H9 (cell line): Measurements from ENCODE around the gene GLDC. TPM values are rescaled to one million over a fixed set of nuclear protein-coding genes. Genes with fewer than 3 reads are reported as not detected.

Source experiments
- DNase-seq: peaks from one replicate; pipeline ENCODE4 v3.0.0-alpha.2; 2017
- H2AFZ ChIP-seq: one replicate; pipeline ENCODE4 v1.6.1; 2013; ENCODE audit warnings: mild to moderate bottlenecking, low read length, control low read depth, moderate library complexity
- H2AK5ac ChIP-seq: 2 replicates; pipeline ENCODE4 v1.6.1; 2013; ENCODE audit warnings: low read length, control low read depth, mixed read lengths; ENCODE audit not compliant: insufficient read length
- H2BK120ac ChIP-seq: one replicate; pipeline ENCODE4 v1.6.1; 2013; ENCODE audit warnings: low read depth, mild to moderate bottlenecking, low read length, control low read depth, inconsistent platforms; ENCODE audit not compliant: poor library complexity, severe bottlenecking
- H2BK12ac ChIP-seq: 2 replicates; pipeline ENCODE4 v1.6.1; 2013; ENCODE audit warnings: low read length, control low read depth, mixed read lengths, low read depth; ENCODE audit not compliant: insufficient read length
- H2BK15ac ChIP-seq: 2 replicates; pipeline ENCODE4 v1.6.1; 2013; ENCODE audit warnings: low read depth, low read length, control low read depth
- H2BK20ac ChIP-seq: one replicate; pipeline ENCODE4 v1.6.1; 2013; ENCODE audit warnings: low read depth, mild to moderate bottlenecking, low read length, control low read depth, inconsistent platforms; ENCODE audit not compliant: poor library complexity, severe bottlenecking
- H2BK5ac ChIP-seq: 2 replicates; pipeline ENCODE4 v1.6.1; 2013; ENCODE audit warnings: low read length, control low read depth, mixed read lengths; ENCODE audit not compliant: insufficient read length
- H3K14ac ChIP-seq: 2 replicates; pipeline ENCODE4 v1.6.1; 2013; ENCODE audit warnings: low read length, control low read depth; ENCODE audit not compliant: insufficient read depth
- H3K18ac ChIP-seq: 2 replicates; pipeline ENCODE4 v1.6.1; 2013; ENCODE audit warnings: low read depth, mild to moderate bottlenecking, mixed read lengths, low read length, control low read depth; ENCODE audit not compliant: insufficient read length
- H3K23ac ChIP-seq: 2 replicates; pipeline ENCODE4 v1.6.1; 2013; ENCODE audit warnings: low read length, control low read depth, mixed read lengths, low read depth; ENCODE audit not compliant: insufficient read length
- H3K23me2 ChIP-seq: 2 replicates; pipeline ENCODE4 v1.6.1; 2013; ENCODE audit warnings: low read depth, mild to moderate bottlenecking, mixed read lengths, low read length, control low read depth; ENCODE audit not compliant: insufficient read length, poor library complexity, severe bottlenecking
- H3K27ac ChIP-seq: 2 replicates; pipeline ENCODE4 v1.5.1; 2013; ENCODE audit warnings: low read length, control low read depth, mixed read lengths, low read depth; ENCODE audit not compliant: insufficient read length
- H3K27me3 ChIP-seq: 2 replicates; pipeline ENCODE4 v1.6.1; 2013; ENCODE audit warnings: low read length, control low read depth, inconsistent platforms; ENCODE audit not compliant: insufficient read depth
- H3K4ac ChIP-seq: 2 replicates; pipeline ENCODE4 v1.6.1; 2013; ENCODE audit warnings: low read depth, mild to moderate bottlenecking, control low read depth, inconsistent platforms, low read length, moderate library complexity
- H3K4me1 ChIP-seq: 2 replicates; pipeline ENCODE4 v1.6.1; 2013; ENCODE audit warnings: low read length, control low read depth, inconsistent platforms; ENCODE audit not compliant: insufficient read depth
- H3K4me2 ChIP-seq: 2 replicates; pipeline ENCODE4 v1.6.1; 2013; ENCODE audit warnings: low read length, control low read depth, mixed read lengths; ENCODE audit not compliant: insufficient read length, insufficient read depth
- H3K56ac ChIP-seq: 2 replicates; pipeline ENCODE4 v1.6.1; 2013; ENCODE audit warnings: low read depth, mild to moderate bottlenecking, mixed read lengths, low read length, control low read depth; ENCODE audit not compliant: insufficient read length
- H3K79me1 ChIP-seq: 2 replicates; pipeline ENCODE4 v1.6.1; 2013; ENCODE audit warnings: low read depth, mild to moderate bottlenecking, moderate library complexity, low read length, control low read depth, inconsistent platforms; ENCODE audit not compliant: insufficient read depth, poor library complexity, severe bottlenecking
- H3K79me2 ChIP-seq: 2 replicates; pipeline ENCODE4 v1.6.1; 2013; ENCODE audit warnings: low read length, control low read depth, inconsistent platforms; ENCODE audit not compliant: insufficient read depth
- H3K9ac ChIP-seq: 2 replicates; pipeline ENCODE4 v1.6.1; 2013; ENCODE audit warnings: low read length, control low read depth, mixed read lengths; ENCODE audit not compliant: insufficient read length; ENCODE audit errors: extremely low read depth
- H3K9me3 ChIP-seq: one replicate; pipeline ENCODE4 v1.6.1; 2013; ENCODE audit warnings: low read depth, low read length, inconsistent platforms; ENCODE audit not compliant: control insufficient read depth
- H3T11ph ChIP-seq: one replicate; pipeline ENCODE4 v1.6.1; 2013; ENCODE audit warnings: mild to moderate bottlenecking, low read length, control low read depth, inconsistent platforms
- H4K20me1 ChIP-seq: one replicate; pipeline ENCODE4 v1.6.1; 2013; ENCODE audit not compliant: control insufficient read depth, insufficient read length, insufficient read depth
- H4K5ac ChIP-seq: 2 replicates; pipeline ENCODE4 v1.6.1; 2013; ENCODE audit warnings: low read depth, mild to moderate bottlenecking, mixed read lengths, low read length, control low read depth; ENCODE audit not compliant: insufficient read length
- H4K8ac ChIP-seq: replicated peaks from 2 replicates; pipeline ENCODE4 v1.6.1; 2013; ENCODE audit warnings: low read length, control low read depth, mixed read lengths, low read depth; ENCODE audit not compliant: insufficient read length
- H4K91ac ChIP-seq: 2 replicates; pipeline ENCODE4 v1.6.1; 2013; ENCODE audit warnings: low read depth, mild to moderate bottlenecking, moderate library complexity, mixed read lengths, low read length, control low read depth; ENCODE audit not compliant: insufficient read length
- H3K27ac Mint-ChIP-seq, 3 experiments: 2 replicates in 2 of 3; 3 replicates in 1 of 3; pipeline ENCODE4 v1.8.0; 2020 to 2021; ENCODE audit warnings: mixed read lengths in 3 of 3, mild to moderate bottlenecking in 1 of 3, moderate library complexity in 1 of 3
- H3K27me3 Mint-ChIP-seq: 2 replicates; pipeline ENCODE4 v1.8.0; 2021; ENCODE audit warnings: low read depth, mild to moderate bottlenecking, moderate library complexity, mixed read lengths
- H3K36me3 Mint-ChIP-seq, 3 experiments: 2 replicates in 2 of 3; 3 replicates in 1 of 3; pipeline ENCODE4 v1.8.0; 2020 to 2021; ENCODE audit warnings: low read depth in 3 of 3, mixed read lengths in 3 of 3; ENCODE audit not compliant: insufficient read depth in 1 of 3
- H3K4me1 Mint-ChIP-seq, 2 experiments: 2 replicates each; pipeline ENCODE4 v1.8.0; 2020; ENCODE audit warnings: mixed read lengths in 2 of 2
- H3K4me3 Mint-ChIP-seq, 2 experiments: 2 replicates in 1 of 2; 3 replicates in 1 of 2; pipeline ENCODE4 v1.8.0; 2020 to 2021; ENCODE audit warnings: mild to moderate bottlenecking in 2 of 2, mixed read lengths in 2 of 2, moderate library complexity in 1 of 2
- H3K9me3 Mint-ChIP-seq, 2 experiments: 2 replicates in 1 of 2; 3 replicates in 1 of 2; pipeline ENCODE4 v1.8.0; 2020; ENCODE audit warnings: mild to moderate bottlenecking in 2 of 2, mixed read lengths in 2 of 2, moderate library complexity in 1 of 2
- CTCF ChIP-seq: fragments of 200-600 bp; sonication (generic); conservative IDR thresholded peaks from 3 replicates; pipeline ENCODE4 v1.8.0; 2021; ENCODE audit warnings: antibody characterized with exemption, mild to moderate bottlenecking
- WGBS: extraction: QIAGEN DNeasy Blood & Tissue Kit; methylation state at CpG from one replicate; pipeline ENCODE4 v1.1.7; 2013; ENCODE audit warnings: missing lambda C conversion rate, low lambda C conversion rate, mixed read lengths; ENCODE audit not compliant: insufficient read length; ENCODE audit errors: extremely low coverage; 5-methylcytosine and 5-hydroxymethylcytosine counted together
- total RNA-seq: library from RNA; stranded (reverse); gene quantifications from 2 replicates; pipeline ENCODE4 v1.2.1, GENCODE V29; 2021

GLDC gene
- total RNA-seq, 1 experiment from 2014 or later, result 74.4 TPM

GRCh38 chr9:6639622-6640021, 5.9 kb downstream of the GLDC start:
- Histone ChIP-seq H3K79me1 (peaks cover 11% of the 10 kb centered on the region), H4K20me1 (no peaks in the 10 kb centered on the region), H2AK5ac (no peak overlapping the region), H3K4me1 (0 out of 2 replicates have a peak, but pooled peaks cover 2% of the 10 kb centered on the region), H3K4me2 (no peak overlapping the region), H4K8ac (no peak overlapping the region), H3K56ac (no peak overlapping the region), H3K4ac (no peak overlapping the region), H2BK120ac (no peak overlapping the region), H2AFZ (no peak overlapping the region), H2BK20ac (no peak overlapping the region), H2BK15ac (no peak overlapping the region), H4K5ac (no peak overlapping the region), H2BK5ac (no peak overlapping the region), H3K79me2 (peaks cover 29% of the 10 kb centered on the region; the same call in 1 of the 2 replicates), H3K18ac (no peak overlapping the region), H3K27me3 (no peaks in the 10 kb centered on the region), H4K91ac (no peak overlapping the region), H3K9ac (no peak overlapping the region), H3K27ac (no peak overlapping the region), H3K14ac (no peak overlapping the region), H2BK12ac (no peak overlapping the region), H3K9me3 (no peaks in the 10 kb centered on the region), H3T11ph (no peak overlapping the region), H3K23me2 (peaks cover 7% of the 10 kb centered on the region), H3K23ac (no peak overlapping the region)
- no CpG with 5 or more reads among the region's 3 CpGs for WGBS
- Mint-ChIP-seq H3K4me3 (no peak overlapping the region), H3K36me3 (peaks cover 4 to 21% (median 16%) of the 10 kb centered on the region in 3 experiments; a peak in 6 of 7 replicates), H3K4me1 (peaks cover 24 to 27% of the 10 kb centered on the region in 2 experiments), H3K27me3 (peaks cover 7% of the 10 kb centered on the region), H3K27ac (peak overlapping the region in 1 of 3 experiments; percentile 49; a peak in 1 of 7 replicates), H3K9me3 (no peaks in the 10 kb centered on the region)
- TF ChIP-seq CTCF, result no peak
- no peak for DNase-seq
